GM18858 (cell line): Measurements from ENCODE around the gene TTC33.
"Not testable (repeated sequence)": the region's sequence is repeated elsewhere in the genome, so short reads cannot be mapped to it uniquely, and the experiment has no call there.

Experiments
- ATAC-seq: cut with Tn5 transposase; IDR thresholded peaks from one replicate; pipeline ENCODE4 v1.9.1; 2021; ENCODE audit not compliant: unreplicated experiment

The TTC33 gene

GRCh38 chr5:40755407-40756365 is at the start of gene TTC33:
Gene TTC33, minus strand, starts transcription at chr5:40755961. Its CDS starts 8,943 bp downstream, at chr5:40747018.
- ATAC-seq, result peak; percentile 81

GRCh38 chr5:40801771-40802562 is 46.2 kb upstream of the TTC33 start:
- ATAC-seq, result no peak

- no peak for ATAC-seq
Measured at GRCh38 chr5:40799258-40799657, 43.5 kb upstream of the TTC33 start.

- no peak for ATAC-seq
Measured at GRCh38 chr5:40798801-40799210, 43.0 kb upstream of the TTC33 start.

GRCh38 chr5:40798012-40798800 is 42.4 kb upstream of the TTC33 start, which contains the start of gene PRKAA1:
Gene PRKAA1, minus strand, starts transcription at chr5:40798374. Its CDS starts 185 bp downstream, at chr5:40798189.
- peak; percentile 92 for ATAC-seq

- ATAC-seq, result peak; percentile 27
Measured at GRCh38 chr5:40797273-40798011, 41.7 kb upstream of the TTC33 start.

- no peak for ATAC-seq
Measured at GRCh38 chr5:40796487-40796889, 40.7 kb upstream of the TTC33 start.

GRCh38 chr5:40794877-40795276 is 39.1 kb upstream of the TTC33 start:
- ATAC-seq, result not testable (repeated sequence)

GRCh38 chr5:40794340-40794739 is 38.6 kb upstream of the TTC33 start:
- ATAC-seq, result not testable (repeated sequence)

- not testable (repeated sequence) for ATAC-seq
Measured at GRCh38 chr5:40792691-40793090, 36.9 kb upstream of the TTC33 start.

- no peak for ATAC-seq
Measured at GRCh38 chr5:40791715-40792139, 36.0 kb upstream of the TTC33 start.

- no peak for ATAC-seq
Measured at GRCh38 chr5:40790947-40791593, 35.3 kb upstream of the TTC33 start.

- not testable (repeated sequence) for ATAC-seq
Measured at GRCh38 chr5:40788941-40789340, 33.2 kb upstream of the TTC33 start.

GRCh38 chr5:40787986-40788385 is 32.2 kb upstream of the TTC33 start:
- ATAC-seq, result no peak

GRCh38 chr5:40786664-40787063 is 30.9 kb upstream of the TTC33 start:
- not testable (repeated sequence) for ATAC-seq

GRCh38 chr5:40784916-40785315 is 29.2 kb upstream of the TTC33 start:
- no peak for ATAC-seq

GRCh38 chr5:40784027-40784653 is 28.4 kb upstream of the TTC33 start:
- no peak for ATAC-seq

GRCh38 chr5:40781843-40782409 is 26.2 kb upstream of the TTC33 start:
- no peak for ATAC-seq

- ATAC-seq, result no peak
Measured at GRCh38 chr5:40780858-40781257, 25.1 kb upstream of the TTC33 start.
